ENCODE results near the gene ASPSCR1.

DNA sequence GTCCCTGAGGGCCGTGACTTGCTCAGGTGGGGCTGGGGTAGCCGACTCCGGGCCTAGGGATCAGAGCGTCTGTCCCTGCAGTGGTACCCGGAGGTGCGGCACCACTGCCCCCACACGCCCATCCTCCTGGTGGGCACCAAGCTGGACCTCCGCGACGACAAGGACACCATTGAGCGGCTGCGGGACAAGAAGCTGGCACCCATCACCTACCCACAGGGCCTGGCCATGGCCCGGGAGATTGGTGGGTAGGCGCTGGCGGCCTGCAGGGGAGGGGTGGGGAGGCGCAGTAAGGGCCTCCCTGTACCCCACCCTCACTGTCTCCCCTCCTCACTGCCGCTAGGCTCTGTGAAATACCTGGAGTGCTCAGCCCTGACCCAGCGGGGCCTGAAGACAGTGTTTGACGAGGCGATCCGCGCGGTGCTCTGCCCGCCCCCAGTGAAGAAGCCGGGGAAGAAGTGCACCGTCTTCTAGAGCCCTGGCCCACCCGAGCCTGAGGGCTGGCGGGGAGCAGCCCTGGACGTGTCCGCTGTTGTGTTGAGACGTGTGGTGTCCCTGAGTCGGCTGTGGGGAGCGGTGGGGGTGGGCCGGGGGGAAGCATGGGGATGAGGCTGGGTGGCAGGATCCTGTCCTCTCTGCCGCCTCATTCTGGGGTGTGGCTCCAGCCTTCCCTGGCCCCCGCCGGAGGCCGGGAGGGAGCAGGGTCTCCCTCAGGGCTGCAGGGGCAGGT, 56.1 kb downstream of the ASPSCR1 start:
- no peak for TF ChIP-seq CREB1 (IDR thresholded peaks at IDR 0.05)
- no peak for TF ChIP-seq CREB1 (CRISPR knock-in tag; IDR thresholded peaks at IDR 0.05)
- no peak for TF ChIP-seq HNF4A (CRISPR knock-in tag; IDR thresholded peaks at IDR 0.05)
- TF ChIP-seq CHD4 (IDR thresholded peaks at IDR 0.05; ENCODE audit: borderline replicate concordance, low read length): no peak
- TF ChIP-seq, protein P1, sequence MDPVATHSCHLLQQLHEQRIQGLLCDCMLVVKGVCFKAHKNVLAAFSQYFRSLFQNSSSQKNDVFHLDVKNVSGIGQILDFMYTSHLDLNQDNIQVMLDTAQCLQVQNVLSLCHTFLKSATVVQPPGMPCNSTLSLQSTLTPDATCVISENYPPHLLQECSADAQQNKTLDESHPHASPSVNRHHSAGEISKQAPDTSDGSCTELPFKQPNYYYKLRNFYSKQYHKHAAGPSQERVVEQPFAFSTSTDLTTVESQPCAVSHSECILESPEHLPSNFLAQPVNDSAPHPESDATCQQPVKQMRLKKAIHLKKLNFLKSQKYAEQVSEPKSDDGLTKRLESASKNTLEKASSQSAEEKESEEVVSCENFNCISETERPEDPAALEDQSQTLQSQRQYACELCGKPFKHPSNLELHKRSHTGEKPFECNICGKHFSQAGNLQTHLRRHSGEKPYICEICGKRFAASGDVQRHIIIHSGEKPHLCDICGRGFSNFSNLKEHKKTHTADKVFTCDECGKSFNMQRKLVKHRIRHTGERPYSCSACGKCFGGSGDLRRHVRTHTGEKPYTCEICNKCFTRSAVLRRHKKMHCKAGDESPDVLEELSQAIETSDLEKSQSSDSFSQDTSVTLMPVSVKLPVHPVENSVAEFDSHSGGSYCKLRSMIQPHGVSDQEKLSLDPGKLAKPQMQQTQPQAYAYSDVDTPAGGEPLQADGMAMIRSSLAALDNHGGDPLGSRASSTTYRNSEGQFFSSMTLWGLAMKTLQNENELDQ (CRISPR knock-in tag; IDR thresholded peaks at IDR 0.05; ENCODE audit: borderline replicate concordance): no peak
- no peak for TF ChIP-seq JDP2 (CRISPR knock-in tag; IDR thresholded peaks at IDR 0.05; ENCODE audit: borderline replicate concordance)
- TF ChIP-seq CENPX (CRISPR knock-in tag; IDR thresholded peaks at IDR 0.05): no peak
- TF ChIP-seq, protein P2, sequence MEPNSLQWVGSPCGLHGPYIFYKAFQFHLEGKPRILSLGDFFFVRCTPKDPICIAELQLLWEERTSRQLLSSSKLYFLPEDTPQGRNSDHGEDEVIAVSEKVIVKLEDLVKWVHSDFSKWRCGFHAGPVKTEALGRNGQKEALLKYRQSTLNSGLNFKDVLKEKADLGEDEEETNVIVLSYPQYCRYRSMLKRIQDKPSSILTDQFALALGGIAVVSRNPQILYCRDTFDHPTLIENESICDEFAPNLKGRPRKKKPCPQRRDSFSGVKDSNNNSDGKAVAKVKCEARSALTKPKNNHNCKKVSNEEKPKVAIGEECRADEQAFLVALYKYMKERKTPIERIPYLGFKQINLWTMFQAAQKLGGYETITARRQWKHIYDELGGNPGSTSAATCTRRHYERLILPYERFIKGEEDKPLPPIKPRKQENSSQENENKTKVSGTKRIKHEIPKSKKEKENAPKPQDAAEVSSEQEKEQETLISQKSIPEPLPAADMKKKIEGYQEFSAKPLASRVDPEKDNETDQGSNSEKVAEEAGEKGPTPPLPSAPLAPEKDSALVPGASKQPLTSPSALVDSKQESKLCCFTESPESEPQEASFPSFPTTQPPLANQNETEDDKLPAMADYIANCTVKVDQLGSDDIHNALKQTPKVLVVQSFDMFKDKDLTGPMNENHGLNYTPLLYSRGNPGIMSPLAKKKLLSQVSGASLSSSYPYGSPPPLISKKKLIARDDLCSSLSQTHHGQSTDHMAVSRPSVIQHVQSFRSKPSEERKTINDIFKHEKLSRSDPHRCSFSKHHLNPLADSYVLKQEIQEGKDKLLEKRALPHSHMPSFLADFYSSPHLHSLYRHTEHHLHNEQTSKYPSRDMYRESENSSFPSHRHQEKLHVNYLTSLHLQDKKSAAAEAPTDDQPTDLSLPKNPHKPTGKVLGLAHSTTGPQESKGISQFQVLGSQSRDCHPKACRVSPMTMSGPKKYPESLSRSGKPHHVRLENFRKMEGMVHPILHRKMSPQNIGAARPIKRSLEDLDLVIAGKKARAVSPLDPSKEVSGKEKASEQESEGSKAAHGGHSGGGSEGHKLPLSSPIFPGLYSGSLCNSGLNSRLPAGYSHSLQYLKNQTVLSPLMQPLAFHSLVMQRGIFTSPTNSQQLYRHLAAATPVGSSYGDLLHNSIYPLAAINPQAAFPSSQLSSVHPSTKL (CRISPR knock-in tag; IDR thresholded peaks at IDR 0.05): no peak
- TF ChIP-seq, protein P3, sequence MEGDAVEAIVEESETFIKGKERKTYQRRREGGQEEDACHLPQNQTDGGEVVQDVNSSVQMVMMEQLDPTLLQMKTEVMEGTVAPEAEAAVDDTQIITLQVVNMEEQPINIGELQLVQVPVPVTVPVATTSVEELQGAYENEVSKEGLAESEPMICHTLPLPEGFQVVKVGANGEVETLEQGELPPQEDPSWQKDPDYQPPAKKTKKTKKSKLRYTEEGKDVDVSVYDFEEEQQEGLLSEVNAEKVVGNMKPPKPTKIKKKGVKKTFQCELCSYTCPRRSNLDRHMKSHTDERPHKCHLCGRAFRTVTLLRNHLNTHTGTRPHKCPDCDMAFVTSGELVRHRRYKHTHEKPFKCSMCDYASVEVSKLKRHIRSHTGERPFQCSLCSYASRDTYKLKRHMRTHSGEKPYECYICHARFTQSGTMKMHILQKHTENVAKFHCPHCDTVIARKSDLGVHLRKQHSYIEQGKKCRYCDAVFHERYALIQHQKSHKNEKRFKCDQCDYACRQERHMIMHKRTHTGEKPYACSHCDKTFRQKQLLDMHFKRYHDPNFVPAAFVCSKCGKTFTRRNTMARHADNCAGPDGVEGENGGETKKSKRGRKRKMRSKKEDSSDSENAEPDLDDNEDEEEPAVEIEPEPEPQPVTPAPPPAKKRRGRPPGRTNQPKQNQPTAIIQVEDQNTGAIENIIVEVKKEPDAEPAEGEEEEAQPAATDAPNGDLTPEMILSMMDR (CRISPR knock-in tag; IDR thresholded peaks at IDR 0.05): no peak
- TF ChIP-seq MBNL3 (CRISPR knock-in tag; conservative IDR thresholded peaks at IDR 0.05): no peak
- TF ChIP-seq, protein P4, sequence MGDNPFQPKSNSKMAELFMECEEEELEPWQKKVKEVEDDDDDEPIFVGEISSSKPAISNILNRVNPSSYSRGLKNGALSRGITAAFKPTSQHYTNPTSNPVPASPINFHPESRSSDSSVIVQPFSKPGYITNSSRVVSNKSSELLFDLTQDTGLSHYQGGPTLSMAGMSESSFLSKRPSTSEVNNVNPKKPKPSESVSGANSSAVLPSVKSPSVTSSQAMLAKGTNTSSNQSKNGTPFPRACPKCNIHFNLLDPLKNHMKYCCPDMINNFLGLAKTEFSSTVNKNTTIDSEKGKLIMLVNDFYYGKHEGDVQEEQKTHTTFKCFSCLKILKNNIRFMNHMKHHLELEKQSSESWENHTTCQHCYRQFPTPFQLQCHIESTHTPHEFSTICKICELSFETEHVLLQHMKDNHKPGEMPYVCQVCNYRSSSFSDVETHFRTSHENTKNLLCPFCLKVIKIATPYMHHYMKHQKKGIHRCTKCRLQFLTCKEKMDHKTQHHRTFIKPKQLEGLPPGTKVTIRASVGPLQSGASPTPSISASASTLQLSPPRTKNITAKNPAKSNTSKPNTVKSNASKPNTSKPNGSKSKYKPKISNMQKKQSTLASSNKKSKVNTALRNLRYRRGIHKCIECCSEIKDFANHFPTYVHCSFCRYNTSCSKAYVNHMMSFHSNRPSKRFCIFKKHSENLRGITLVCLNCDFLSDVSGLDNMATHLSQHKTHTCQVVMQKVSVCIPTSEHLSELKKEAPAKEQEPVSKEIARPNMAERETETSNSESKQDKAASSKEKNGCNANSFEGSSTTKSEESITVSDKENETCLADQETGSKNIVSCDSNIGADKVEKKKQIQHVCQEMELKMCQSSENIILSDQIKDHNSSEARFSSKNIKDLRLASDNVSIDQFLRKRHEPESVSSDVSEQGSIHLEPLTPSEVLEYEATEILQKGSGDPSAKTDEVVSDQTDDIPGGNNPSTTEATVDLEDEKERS (CRISPR knock-in tag; IDR thresholded peaks at IDR 0.05): no peak
- TF ChIP-seq FOXC1 (CRISPR knock-in tag; IDR thresholded peaks at IDR 0.05; ENCODE audit: borderline replicate concordance): no peak
- no peak for TF ChIP-seq CEBPB (IDR thresholded peaks at IDR 0.05; ENCODE audit: borderline replicate concordance, low read depth, low read length)
